Fibroblast of lung (primary cell): ENCODE data around the gene VPS35L. TPM values are rescaled to one million over a fixed set of nuclear protein-coding genes. Genes with fewer than 3 reads are reported as not detected.

Experiments
- DNase-seq, 2 donors: peaks; one replicate each; pipeline versions ENCODE4 v3.0.0 to v3.0.0-alpha.2; 2010; ENCODE audit warnings: low read depth in 2 of 2
- H2AFZ ChIP-seq: 2 replicates; pipeline ENCODE4 v1.5.1; 2012; ENCODE audit warnings: low read length, control low read depth, inconsistent platforms
- H3K27ac ChIP-seq: 2 replicates; pipeline ENCODE4 v1.5.1; 2011; ENCODE audit warnings: low read length, control low read depth; ENCODE audit not compliant: insufficient read depth
- H3K27me3 ChIP-seq: 2 replicates; pipeline ENCODE4 v1.5.1; 2011; ENCODE audit warnings: mild to moderate bottlenecking, low read length; ENCODE audit not compliant: control insufficient read depth, insufficient read depth
- H3K36me3 ChIP-seq: 2 replicates; pipeline ENCODE4 v1.5.1; 2011; ENCODE audit warnings: low read length; ENCODE audit not compliant: control insufficient read depth, insufficient read depth
- H3K4me1 ChIP-seq: 2 replicates; pipeline ENCODE4 v1.5.1; 2011; ENCODE audit warnings: low read length; ENCODE audit not compliant: control insufficient read depth, insufficient read depth; ENCODE audit errors: extremely low read depth
- H3K4me2 ChIP-seq: 2 replicates; pipeline ENCODE4 v1.5.1; 2011; ENCODE audit warnings: low read length, control low read depth; ENCODE audit not compliant: insufficient read depth; ENCODE audit errors: extremely low read depth
- H3K4me3 ChIP-seq, 4 experiments: fragments of 200-600 bp in 1 of 4; sonication (generic) in 1 of 4; replicated peaks in 1 of 4; 2 replicates each; pipeline ENCODE4 v1.5.1; 2011 to 2016; ENCODE audit warnings: low read length in 4 of 4, low read depth in 3 of 4, mild to moderate bottlenecking in 3 of 4, control low read depth in 2 of 4, inconsistent platforms in 1 of 4, mixed read lengths in 1 of 4; ENCODE audit not compliant: insufficient read depth in 1 of 4; ENCODE audit errors: control extremely low read depth in 1 of 4
- H3K79me2 ChIP-seq: 2 replicates; pipeline ENCODE4 v1.5.1; 2012; ENCODE audit warnings: mild to moderate bottlenecking, low read length, inconsistent platforms; ENCODE audit not compliant: control insufficient read depth, insufficient read depth
- H3K9ac ChIP-seq: 2 replicates; pipeline ENCODE4 v1.5.1; 2011; ENCODE audit warnings: mild to moderate bottlenecking, low read length, control low read depth; ENCODE audit not compliant: insufficient read depth
- H3K9me3 ChIP-seq: 2 replicates; pipeline ENCODE4 v1.5.1; 2012; ENCODE audit warnings: low read depth, low read length; ENCODE audit not compliant: control insufficient read depth, insufficient read depth
- H4K20me1 ChIP-seq: 2 replicates; pipeline ENCODE4 v1.5.1; 2011; ENCODE audit warnings: low read length; ENCODE audit not compliant: control insufficient read depth, insufficient read depth; ENCODE audit errors: extremely low read depth
- EZH2 ChIP-seq: IDR thresholded peaks from 2 replicates; pipeline ENCODE4 v1.5.1; 2012; ENCODE audit warnings: low read length, control low read depth, mild to moderate bottlenecking; ENCODE audit errors: missing control alignments
- polyA plus RNA-seq, 2 donors: library from polyadenylated mRNA; depleted of rRNA in 1 of 2; stranded (reverse) in 1 of 2; unstranded in 1 of 2; fragments of >200 nt; gene quantifications; 2 replicates each; pipeline ENCODE4 v1.2.1, GENCODE V29; 2011 to 2012; ENCODE audit warnings: missing spikeins in 1 of 2
- total RNA-seq: library from RNA; depleted of rRNA; stranded (reverse); fragments of >200 nt; gene quantifications from 2 replicates; pipeline ENCODE4 v1.2.1, GENCODE V29; 2014
- TF ChIP-seq, protein P1 (sequence below), 2 donors: IDR thresholded peaks in 1 of 2; conservative IDR thresholded peaks in 1 of 2; 1 replicate in 1 of 2; 2 replicates in 1 of 2; pipeline ENCODE4 v1.5.1; 2011 to 2012; ENCODE audit warnings: low read length in 2 of 2, control low read depth in 1 of 2, inconsistent platforms in 1 of 2, low read depth in 1 of 2, mild to moderate bottlenecking in 1 of 2

VPS35L gene
- total and polyA plus RNA-seq, 2 donors (not counting 1 experiment from before 2014, with no cell fraction given): 46.7 to 54.7 TPM

GRCh38 chr16:19749571-19750080, 194.1 kb downstream of the VPS35L start:
- peak in 1 of 2 donors; percentile 14 for DNase-seq
- H3K27ac ChIP-seq: no peak overlapping the region
- H3K4me3 ChIP-seq: no peak overlapping the region
- no peak overlapping the region for H2AFZ ChIP-seq
- no peaks in the 10 kb centered on the region for H3K9me3 ChIP-seq
- no peaks in the 10 kb centered on the region for H3K27me3 ChIP-seq
- no peak for TF ChIP-seq EZH2
- TF ChIP-seq, protein P1, sequence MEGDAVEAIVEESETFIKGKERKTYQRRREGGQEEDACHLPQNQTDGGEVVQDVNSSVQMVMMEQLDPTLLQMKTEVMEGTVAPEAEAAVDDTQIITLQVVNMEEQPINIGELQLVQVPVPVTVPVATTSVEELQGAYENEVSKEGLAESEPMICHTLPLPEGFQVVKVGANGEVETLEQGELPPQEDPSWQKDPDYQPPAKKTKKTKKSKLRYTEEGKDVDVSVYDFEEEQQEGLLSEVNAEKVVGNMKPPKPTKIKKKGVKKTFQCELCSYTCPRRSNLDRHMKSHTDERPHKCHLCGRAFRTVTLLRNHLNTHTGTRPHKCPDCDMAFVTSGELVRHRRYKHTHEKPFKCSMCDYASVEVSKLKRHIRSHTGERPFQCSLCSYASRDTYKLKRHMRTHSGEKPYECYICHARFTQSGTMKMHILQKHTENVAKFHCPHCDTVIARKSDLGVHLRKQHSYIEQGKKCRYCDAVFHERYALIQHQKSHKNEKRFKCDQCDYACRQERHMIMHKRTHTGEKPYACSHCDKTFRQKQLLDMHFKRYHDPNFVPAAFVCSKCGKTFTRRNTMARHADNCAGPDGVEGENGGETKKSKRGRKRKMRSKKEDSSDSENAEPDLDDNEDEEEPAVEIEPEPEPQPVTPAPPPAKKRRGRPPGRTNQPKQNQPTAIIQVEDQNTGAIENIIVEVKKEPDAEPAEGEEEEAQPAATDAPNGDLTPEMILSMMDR (conservative IDR thresholded peaks at IDR 0.05 in 1 of 2, IDR thresholded peaks at IDR 0.05 in 1 of 2; ENCODE audit: low read depth in 1 of 2, low read length in 2 of 2): no peak
- no peaks in the 10 kb centered on the region for H4K20me1 ChIP-seq
- H3K79me2 ChIP-seq: no peaks in the 10 kb centered on the region
- no peaks in the 10 kb centered on the region for H3K36me3 ChIP-seq
- no peak overlapping the region for H3K4me2 ChIP-seq
- no peak overlapping the region for H3K9ac ChIP-seq
- H3K4me1 ChIP-seq: peaks cover 2% of the 10 kb centered on the region

Other genes with a start within 250 kb of the VPS35L start
- gene TMC5, start 137.8 kb upstream of the VPS35L start, total RNA-seq: not detected in 2 replicates
- gene TMC5, start 137.8 kb upstream of the VPS35L start, polyA plus RNA-seq: not detected in 2 replicates
- 52.1 and 74.3 TPM in 2 replicates for gene GDE1, start 33.6 kb upstream of the VPS35L start, total RNA-seq
- 68.8 and 91.3 TPM in 2 replicates for gene GDE1, start 33.6 kb upstream of the VPS35L start, polyA plus RNA-seq
- gene CCP110, start 31.8 kb upstream of the VPS35L start, total RNA-seq: 14.0 and 14.1 TPM in 2 replicates
- gene CCP110, start 31.8 kb upstream of the VPS35L start, polyA plus RNA-seq: 8.8 and 9.4 TPM in 2 replicates
- 7.8 and 9.2 TPM in 2 replicates for gene KNOP1, start 162.5 kb downstream of the VPS35L start, total RNA-seq
- 10.7 and 12.1 TPM in 2 replicates for gene KNOP1, start 162.5 kb downstream of the VPS35L start, polyA plus RNA-seq
- 4.6 and 6.4 TPM in 2 replicates for gene IQCK, start 162.6 kb downstream of the VPS35L start, total RNA-seq
- gene IQCK, start 162.6 kb downstream of the VPS35L start, polyA plus RNA-seq: 8.9 and 9.9 TPM in 2 replicates